C4-2B (cell line): ENCODE data around the gene DDX42.
A peak's percentile ranks its signal among the peaks of the same experiment; 100 is the strongest.

ENCODE experiments used
- H3K27ac ChIP-seq: fragments of 450-650 bp; 2 replicates; pipeline ENCODE4 v1.5.1; 2017
- ZFX ChIP-seq: fragments of 450-650 bp; IDR thresholded peaks from 2 replicates; pipeline ENCODE4 v1.6.1; 2017
- TF ChIP-seq, protein P1 (sequence below): fragments of 450-650 bp; conservative IDR thresholded peaks from 2 replicates; pipeline ENCODE4 v1.5.1; 2017; ENCODE audit warnings: mild to moderate bottlenecking

Gene DDX42

DNA sequence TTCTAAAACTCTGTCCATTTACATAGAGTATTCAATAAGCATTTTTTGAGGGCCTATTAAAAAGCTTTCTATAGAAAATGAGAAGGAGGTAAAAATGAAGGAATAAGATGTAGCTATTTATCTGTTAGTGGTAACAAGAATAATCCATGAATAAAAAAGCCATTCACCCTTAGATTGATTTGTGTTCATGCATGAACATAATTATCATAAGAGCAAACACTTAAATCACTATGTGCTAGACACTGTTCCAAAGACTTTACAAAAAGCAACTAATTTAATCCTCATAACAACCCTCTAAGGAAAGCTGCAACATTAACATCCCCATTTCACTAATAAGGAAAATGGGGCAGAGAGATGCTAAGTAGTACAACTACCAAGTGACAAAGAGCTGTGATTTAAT is 7.2 kb upstream of the DDX42 start:
- TF ChIP-seq, protein P1, sequence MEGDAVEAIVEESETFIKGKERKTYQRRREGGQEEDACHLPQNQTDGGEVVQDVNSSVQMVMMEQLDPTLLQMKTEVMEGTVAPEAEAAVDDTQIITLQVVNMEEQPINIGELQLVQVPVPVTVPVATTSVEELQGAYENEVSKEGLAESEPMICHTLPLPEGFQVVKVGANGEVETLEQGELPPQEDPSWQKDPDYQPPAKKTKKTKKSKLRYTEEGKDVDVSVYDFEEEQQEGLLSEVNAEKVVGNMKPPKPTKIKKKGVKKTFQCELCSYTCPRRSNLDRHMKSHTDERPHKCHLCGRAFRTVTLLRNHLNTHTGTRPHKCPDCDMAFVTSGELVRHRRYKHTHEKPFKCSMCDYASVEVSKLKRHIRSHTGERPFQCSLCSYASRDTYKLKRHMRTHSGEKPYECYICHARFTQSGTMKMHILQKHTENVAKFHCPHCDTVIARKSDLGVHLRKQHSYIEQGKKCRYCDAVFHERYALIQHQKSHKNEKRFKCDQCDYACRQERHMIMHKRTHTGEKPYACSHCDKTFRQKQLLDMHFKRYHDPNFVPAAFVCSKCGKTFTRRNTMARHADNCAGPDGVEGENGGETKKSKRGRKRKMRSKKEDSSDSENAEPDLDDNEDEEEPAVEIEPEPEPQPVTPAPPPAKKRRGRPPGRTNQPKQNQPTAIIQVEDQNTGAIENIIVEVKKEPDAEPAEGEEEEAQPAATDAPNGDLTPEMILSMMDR, result no peak
- no peak for TF ChIP-seq ZFX
- no peak overlapping the region for H3K27ac ChIP-seq

DNA sequence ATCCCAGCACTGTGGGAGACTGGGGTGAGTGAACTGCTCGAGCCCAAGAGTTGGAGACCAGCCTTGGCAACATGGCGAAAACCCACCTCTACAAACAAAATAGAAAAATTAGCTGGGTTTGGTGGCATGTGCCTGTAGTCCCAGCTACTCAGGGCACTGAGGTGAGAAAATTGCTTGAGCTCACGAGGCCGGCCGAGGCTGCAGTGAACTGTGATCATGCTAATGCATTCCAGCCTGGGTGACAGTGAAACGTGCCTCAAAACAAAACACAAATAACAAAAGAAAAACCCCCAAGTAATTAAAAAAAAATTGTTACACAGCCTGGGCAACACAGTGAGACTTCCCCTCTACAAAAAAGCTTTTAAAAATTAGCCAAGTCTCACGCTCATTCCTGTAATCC is 5.5 kb upstream of the DDX42 start:
- no peak overlapping the region for H3K27ac ChIP-seq
- no peak for TF ChIP-seq ZFX
- TF ChIP-seq, protein P1, result no peak

DNA sequence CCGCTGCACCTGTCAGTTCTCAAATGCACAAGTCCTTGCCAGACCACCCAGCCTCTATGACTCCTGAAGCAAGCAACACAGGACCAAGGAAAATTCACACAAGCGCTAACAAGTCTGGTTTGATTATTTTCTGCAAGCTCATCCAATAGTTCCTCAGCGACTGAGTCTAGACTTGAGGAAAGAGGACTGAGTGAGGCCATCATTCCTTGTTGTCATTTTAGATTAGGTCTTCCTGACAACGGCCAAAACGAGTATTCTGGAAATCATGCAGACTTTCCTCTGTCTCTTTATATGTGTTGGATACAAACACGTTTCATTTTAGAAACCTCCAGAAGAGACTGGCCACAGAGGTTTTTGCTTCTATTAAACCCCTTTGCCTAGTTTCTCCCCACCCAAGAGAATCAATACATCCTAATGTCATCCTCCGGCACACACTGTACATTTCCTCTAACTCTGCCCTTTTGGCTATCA is 1.1 kb upstream of the DDX42 start:
- peak overlapping the region; percentile 95 for H3K27ac ChIP-seq
- TF ChIP-seq, protein P1, result no peak
- TF ChIP-seq ZFX, result no peak

DNA sequence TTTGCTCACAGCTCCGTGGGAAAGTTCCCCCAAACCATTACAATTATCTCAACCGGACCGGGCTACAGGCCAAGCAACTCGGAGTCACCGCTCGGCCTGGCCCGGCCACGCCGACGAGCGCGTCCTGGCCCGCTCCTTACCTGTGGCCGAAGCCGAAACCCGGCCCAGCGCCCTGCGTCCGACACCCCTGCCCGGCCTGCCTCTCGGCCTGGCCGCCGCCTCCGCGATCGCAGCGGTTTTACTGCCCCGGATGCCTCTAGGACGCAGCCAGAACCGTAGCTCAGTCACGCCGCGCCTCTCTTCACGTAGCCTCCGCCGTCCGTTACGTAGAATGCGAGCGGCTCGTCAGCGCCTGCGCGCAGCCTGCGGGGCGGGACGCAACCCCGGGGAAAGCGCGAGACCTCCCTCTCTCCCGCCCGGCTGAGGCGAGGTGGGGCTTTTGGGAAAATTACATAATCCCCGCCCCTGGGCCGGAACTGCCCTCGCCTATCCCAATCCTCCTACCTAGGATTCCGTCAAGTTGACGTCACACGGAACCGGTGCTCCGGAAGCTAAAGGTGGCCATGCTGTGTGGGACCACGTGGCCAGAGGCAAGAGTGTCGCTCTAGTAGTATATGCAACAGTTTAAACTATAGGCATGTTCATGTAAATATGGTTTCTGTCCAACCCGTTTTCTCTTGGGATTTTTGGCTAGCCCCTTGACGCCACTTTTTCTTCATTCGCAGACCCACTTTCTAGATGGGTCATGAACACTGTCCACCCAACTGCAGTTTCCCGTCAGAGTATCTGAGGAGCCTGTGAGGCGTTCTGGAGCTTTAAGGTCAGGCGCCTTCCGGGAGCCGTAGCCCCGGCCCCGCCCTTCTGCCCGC is 464 bp upstream of the DDX42 start, which contains the start of gene CCDC47:
TSS of gene CCDC47 (minus strand) at position 326 of the 869 bp plus-strand sequence. CDS start 7,422 bp downstream, outside the sequence.
- TF ChIP-seq, protein P1, result no peak
- peak; percentile 92 for TF ChIP-seq ZFX
- H3K27ac ChIP-seq, result peak within 1 kb of the TSS; percentile 95

DNA sequence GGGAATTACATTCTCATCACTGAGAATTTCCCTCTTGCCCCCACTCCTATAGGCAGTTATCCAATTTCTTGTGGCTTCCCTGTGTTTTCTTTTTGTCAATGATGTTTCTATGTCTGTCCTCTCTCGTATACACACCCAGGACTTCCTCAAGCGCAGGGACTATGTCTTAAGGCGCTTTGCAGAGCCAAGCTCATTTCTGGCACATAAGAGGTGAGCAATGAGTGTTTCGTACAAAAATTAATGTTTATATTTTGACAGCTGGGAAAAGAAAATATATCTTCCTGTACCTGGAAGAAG is 947 bp downstream of the DDX42 start:
- peak overlapping the region; percentile 95 for H3K27ac ChIP-seq
- no peak for TF ChIP-seq ZFX
- TF ChIP-seq, protein P1, result no peak

DNA sequence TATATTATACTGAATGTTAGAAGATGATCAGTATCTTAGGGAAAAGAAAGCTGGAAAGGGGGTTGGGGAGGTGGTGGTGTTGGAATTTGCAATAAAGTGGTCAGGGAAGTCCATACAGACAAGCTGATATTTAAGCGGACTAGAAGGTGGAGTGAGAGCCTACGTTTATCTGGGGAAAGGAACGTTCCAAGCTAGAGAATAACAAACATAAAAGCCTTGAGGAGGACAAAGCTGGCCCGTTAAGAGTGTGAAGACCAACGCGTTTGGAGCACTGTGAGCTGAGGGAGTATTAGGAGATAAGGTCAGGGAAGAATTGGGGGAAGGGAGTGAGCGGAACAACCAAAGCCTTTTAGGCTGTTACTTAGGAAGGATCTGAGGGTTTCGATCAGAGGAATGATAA is 1.4 kb downstream of the DDX42 start:
- H3K27ac ChIP-seq, result peak overlapping the region; percentile 95; the same call in 1 of the 2 replicates
- TF ChIP-seq ZFX, result no peak
- TF ChIP-seq, protein P1, result no peak

DNA sequence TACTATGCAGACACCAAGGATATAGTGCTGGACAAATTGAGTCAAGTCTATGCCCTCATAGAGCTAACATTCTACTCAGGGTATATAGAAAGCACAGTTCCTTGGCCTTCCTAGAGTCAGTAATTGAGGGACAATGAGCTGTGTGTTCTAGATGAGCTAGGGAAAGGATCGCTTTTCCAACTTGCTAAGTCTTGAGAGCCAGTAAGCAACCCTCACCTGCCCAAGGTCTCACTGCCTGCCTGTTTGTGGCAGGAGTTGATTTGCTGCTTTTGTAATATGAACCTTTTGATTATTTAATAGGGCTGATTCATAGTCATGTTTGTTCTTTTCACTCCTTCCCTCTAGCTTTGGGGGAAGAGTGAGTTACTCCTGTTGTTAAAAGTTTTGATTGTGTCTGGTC is 6.5 kb downstream of the DDX42 start:
- TF ChIP-seq ZFX, result no peak
- TF ChIP-seq, protein P1, result no peak
- H3K27ac ChIP-seq, result peak overlapping the region; percentile 83
